ENCODE data around the gene IGSF5. TPM values are rescaled to one million over a fixed set of nuclear protein-coding genes. Genes with fewer than 3 reads are reported as not detected.
A peak's percentile ranks its signal among the peaks of the same experiment; 100 is the strongest.

IGSF5 gene
- total RNA-seq, 2 experiments from 2014 or later = not detected

GRCh38 chr21:39724944-39725343, 20.0 kb upstream of the IGSF5 start:
- Histone ChIP-seq H3K4me1 (ENCODE audit: insufficient read depth, low read length, poor library complexity, severe bottlenecking) (no peaks in the 10 kb centered on the region), H3K27ac (ENCODE audit: low read depth, low read length, poor library complexity, severe bottlenecking) (no peak overlapping the region), H3K9me3 (ENCODE audit: low read length) (no peaks in the 10 kb centered on the region), H2AFZ (ENCODE audit: low read length) (no peak overlapping the region), H3K4me2 (ENCODE audit: low read length) (no peak overlapping the region), H3K4me3 (ENCODE audit: low read depth, low read length, poor library complexity, severe bottlenecking) (no peak overlapping the region), H3K9me2 (ENCODE audit: insufficient read depth, low read length) (no peaks in the 10 kb centered on the region), H3K36me3 (ENCODE audit: insufficient read depth, low read length) (no peaks in the 10 kb centered on the region), H3K79me2 (ENCODE audit: insufficient read depth, low read depth, low read length) (no peaks in the 10 kb centered on the region), H4K20me1 (ENCODE audit: insufficient read depth, low read length) (no peaks in the 10 kb centered on the region)
- ChIA-PET CTCF (ENCODE audit: unreplicated experiment) (no interaction called here), POLR2A (no interaction called here)
- TF ChIP-seq CTCF (conservative IDR thresholded peaks at IDR 0.05; ENCODE audit: low read length) = no peak
- no peak for TF ChIP-seq EZH2phosphoT487 (IDR thresholded peaks at IDR 0.05; ENCODE audit: borderline replicate concordance, low read depth, low read length)
- no TSS peak for BruUV-seq (replicated peaks)
- intact Hi-C loops (cut with micrococcal nuclease; ENCODE audit: unreplicated experiment) = no loop called here
- DNase-seq (ENCODE audit: low spot score) = no peak

- no peaks in the 10 kb centered on the region for H3K9me3 ChIP-seq (ENCODE audit: low read length)
- TF ChIP-seq EZH2phosphoT487 (IDR thresholded peaks at IDR 0.05; ENCODE audit: borderline replicate concordance, low read depth, low read length) (no peak), CTCF (conservative IDR thresholded peaks at IDR 0.05; ENCODE audit: low read length) (peak; percentile 41)
- no peaks in the 10 kb centered on the region for H3K36me3 ChIP-seq (ENCODE audit: insufficient read depth, low read length)
- DNase-seq (ENCODE audit: low spot score) = no peak
- H3K4me3 ChIP-seq (ENCODE audit: low read depth, low read length, poor library complexity, severe bottlenecking) = no peak overlapping the region
- no peak overlapping the region for H3K4me2 ChIP-seq (ENCODE audit: low read length)
- ChIA-PET CTCF (ENCODE audit: unreplicated experiment) (no interaction called here), POLR2A (no interaction called here)
- no peaks in the 10 kb centered on the region for H3K79me2 ChIP-seq (ENCODE audit: insufficient read depth, low read depth, low read length)
- H3K4me1 ChIP-seq (ENCODE audit: insufficient read depth, low read length, poor library complexity, severe bottlenecking) = no peaks in the 10 kb centered on the region
- no peak overlapping the region for H2AFZ ChIP-seq (ENCODE audit: low read length)
- H3K27ac ChIP-seq (ENCODE audit: low read depth, low read length, poor library complexity, severe bottlenecking) = no peak overlapping the region
- intact Hi-C loops (cut with micrococcal nuclease; ENCODE audit: unreplicated experiment) = no loop called here
- BruUV-seq (replicated peaks) = no TSS peak
- no peaks in the 10 kb centered on the region for H4K20me1 ChIP-seq (ENCODE audit: insufficient read depth, low read length)
- H3K9me2 ChIP-seq (ENCODE audit: insufficient read depth, low read length) = no peaks in the 10 kb centered on the region
These were observed 18.9 kb upstream of the IGSF5 start for GRCh38 chr21:39726133-39726532.

- Histone ChIP-seq H3K36me3 (ENCODE audit: insufficient read depth, low read length) (no peaks in the 10 kb centered on the region), H3K79me2 (ENCODE audit: insufficient read depth, low read depth, low read length) (no peaks in the 10 kb centered on the region)
- intact Hi-C loops (cut with micrococcal nuclease; ENCODE audit: unreplicated experiment) = no loop called here
These were observed 17.4 kb upstream of the IGSF5 start for GRCh38 chr21:39727401-39728120.

More at GRCh38 chr21:39727401-39728120, 17.4 kb upstream of the IGSF5 start:
- Histone ChIP-seq H3K27ac (ENCODE audit: low read depth, low read length, poor library complexity, severe bottlenecking) (no peak overlapping the region), H3K4me1 (ENCODE audit: insufficient read depth, low read length, poor library complexity, severe bottlenecking) (no peaks in the 10 kb centered on the region), H3K4me2 (ENCODE audit: low read length) (no peak overlapping the region), H3K4me3 (ENCODE audit: low read depth, low read length, poor library complexity, severe bottlenecking) (no peak overlapping the region), H3K9me2 (ENCODE audit: insufficient read depth, low read length) (no peaks in the 10 kb centered on the region), H4K20me1 (ENCODE audit: insufficient read depth, low read length) (no peaks in the 10 kb centered on the region), H3K9me3 (ENCODE audit: low read length) (no peaks in the 10 kb centered on the region), H2AFZ (ENCODE audit: low read length) (no peak overlapping the region)
- ChIA-PET CTCF (ENCODE audit: unreplicated experiment) (no interaction called here), POLR2A (no interaction called here)
- DNase-seq (ENCODE audit: low spot score) = no peak
- TF ChIP-seq CTCF (conservative IDR thresholded peaks at IDR 0.05; ENCODE audit: low read length) (no peak), EZH2phosphoT487 (IDR thresholded peaks at IDR 0.05; ENCODE audit: borderline replicate concordance, low read depth, low read length) (no peak)
- BruUV-seq (replicated peaks) = no TSS peak
